Activated CD4-positive, CD25-positive, alpha-beta regulatory T cell treated with anti-CD3 and anti-CD28 coated beads, Interleukin-2, amount 50 U/mL, for 72 hours (primary cell): Measurements from ENCODE around the gene PAK1IP1.
A peak's percentile ranks its signal among the peaks of the same experiment; 100 is the strongest.
"Not testable (repeated sequence)": the region's sequence is repeated elsewhere in the genome, so short reads cannot be mapped to it uniquely, and the experiment has no call there.

ENCODE experiments used
- DNase-seq: peaks from one replicate; pipeline ENCODE4 v3.0.0; 2021

The PAK1IP1 gene

DNA sequence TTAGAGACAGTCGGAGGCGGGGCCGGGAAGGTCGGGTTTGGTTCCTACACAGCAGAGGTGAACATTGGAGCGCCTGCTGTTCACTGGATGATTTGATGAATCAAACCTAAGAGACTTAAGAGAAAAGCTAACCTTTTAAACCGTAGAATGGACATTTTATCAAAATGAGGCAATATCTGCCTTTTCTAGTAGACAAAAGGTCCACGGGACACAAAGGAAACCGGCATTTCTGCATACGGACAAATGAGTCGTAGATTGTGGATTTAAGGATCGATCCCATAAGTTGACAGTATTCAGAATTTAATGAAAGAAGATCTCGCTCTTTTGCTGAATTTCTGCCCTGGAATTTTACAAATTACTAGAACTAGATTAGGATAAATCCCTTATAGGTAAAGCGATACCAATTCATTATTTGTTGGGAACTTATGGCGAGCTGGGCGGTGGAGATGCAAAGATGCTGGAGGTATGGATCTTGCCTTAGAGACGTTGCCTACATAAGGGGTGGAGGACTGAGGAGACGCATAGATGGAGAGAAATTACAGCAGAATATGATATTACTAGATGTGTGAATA is 400 bp downstream of the PAK1IP1 start:
- no peak for DNase-seq

DNA sequence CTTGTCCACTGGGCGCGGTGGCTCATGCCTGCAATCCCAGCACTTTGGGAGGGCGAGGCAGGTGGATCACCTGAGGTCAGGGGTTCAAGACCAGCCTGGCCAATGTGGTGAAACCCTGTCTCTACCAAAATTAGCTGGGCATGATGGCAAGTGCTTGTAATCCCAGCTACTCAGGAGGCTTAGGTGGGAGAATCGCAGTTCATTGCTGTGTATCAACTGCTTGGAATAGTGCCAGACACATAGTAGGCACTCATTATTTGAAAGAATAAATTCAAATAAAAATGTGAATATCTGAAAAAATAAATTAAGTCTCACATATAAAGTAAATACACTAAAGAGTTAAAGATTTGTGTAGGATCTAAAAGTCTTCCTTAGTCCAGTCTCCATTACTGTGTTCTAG is 1.9 kb downstream of the PAK1IP1 start:
- DNase-seq = no peak

DNA sequence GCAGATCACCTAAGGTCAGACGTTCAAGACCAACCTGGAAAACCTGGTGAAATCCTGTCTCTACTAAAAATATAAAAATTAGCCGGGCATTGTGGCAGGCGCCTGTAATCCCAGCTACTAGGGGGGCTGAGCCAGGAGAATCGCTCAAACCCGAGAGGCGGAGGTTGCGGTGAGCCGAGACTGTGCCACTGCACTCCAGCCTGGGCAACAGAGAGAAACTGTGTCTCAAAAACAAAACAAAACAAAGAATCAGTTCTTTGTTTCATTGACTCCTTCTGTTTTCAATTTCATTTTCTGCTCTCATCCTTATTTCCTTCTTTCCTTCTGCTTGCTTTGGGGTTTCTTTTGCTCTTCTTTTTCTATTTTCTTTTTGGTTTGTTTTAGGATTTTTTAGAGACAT is 19.2 kb downstream of the PAK1IP1 start:
- no peak for DNase-seq

DNA sequence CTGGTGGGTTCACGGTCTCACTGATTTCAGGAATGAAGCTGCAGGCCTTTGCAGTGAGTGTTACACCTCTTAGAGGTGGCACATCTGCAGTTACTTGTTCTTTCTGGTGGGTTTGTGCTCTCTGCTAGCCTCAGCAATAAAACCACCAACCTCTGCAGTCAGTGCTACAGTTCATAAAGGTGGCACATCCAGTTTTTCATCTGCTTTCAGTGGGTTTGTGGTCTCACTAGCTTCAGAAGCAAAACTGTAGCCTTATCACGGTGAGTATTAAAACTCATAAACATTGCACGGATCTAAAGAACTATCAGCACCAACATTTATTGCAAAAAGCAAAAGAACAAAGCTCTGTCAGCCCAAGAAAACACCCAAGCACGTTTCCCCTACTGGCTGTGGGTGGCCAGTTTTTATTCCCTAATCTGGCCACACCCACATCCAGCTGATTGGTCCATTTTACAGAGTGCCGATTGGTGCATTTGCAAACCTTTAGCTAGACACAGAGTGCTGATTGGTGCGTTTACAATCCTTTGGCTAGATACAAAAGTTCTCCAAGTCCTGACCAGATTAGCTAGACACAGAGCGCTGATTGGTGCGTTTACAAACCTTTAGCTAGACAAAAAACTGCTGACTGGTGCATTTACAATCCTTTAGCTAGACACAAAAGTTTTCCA is 24.7 kb downstream of the PAK1IP1 start:
- peak; percentile 44 for DNase-seq

DNA sequence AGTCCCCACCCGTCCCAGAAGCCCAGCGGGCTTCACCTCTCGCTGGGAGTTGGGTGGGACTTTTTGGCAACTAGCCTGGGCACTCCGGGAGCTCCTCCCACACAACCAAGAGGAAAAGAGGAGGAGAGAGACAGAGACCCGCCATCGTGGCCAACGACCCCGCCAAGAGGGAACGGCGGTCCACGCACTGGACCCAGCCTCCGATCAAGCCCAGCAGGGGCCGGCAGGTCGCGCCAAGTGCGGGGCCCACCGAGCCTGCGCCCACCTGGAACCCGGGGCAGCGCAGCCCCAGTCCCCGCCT is 25.1 kb downstream of the PAK1IP1 start:
- DNase-seq = peak; percentile 32

DNA sequence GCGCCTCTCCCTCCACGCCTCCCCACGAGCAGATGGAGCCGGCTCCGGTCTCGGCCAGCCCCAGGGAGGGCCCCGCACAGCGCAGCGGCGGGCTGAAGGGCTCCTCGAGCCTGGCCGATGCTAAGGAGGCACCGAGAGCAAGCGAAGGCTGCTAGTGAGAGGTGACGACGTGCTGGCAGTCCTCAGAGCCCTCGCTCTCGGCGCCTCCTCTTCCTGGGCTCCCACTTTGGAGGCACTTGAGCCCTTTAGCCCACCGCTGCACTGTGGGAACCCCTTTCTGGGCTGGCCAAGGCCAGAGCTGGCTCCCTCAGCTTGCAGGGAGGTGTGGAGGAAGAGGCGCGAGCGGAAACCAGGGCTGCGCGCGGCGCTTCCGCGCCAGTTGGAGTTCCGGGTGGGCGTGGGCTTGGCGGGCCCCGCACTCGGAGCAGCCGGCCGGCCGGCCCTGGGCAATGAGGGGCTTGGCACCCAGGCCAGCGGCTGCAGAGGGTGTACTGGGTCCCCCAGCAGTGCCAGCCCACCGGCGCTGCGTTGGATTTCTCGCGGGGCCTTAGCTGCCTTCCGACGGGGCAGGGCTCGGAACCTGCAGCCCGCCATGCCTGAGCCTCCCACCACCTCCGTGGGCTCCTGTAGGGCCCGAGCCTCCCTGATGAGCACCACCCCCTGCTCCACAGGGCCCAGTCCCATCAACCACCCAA is 25.6 kb downstream of the PAK1IP1 start:
- DNase-seq = peak; percentile 73

DNA sequence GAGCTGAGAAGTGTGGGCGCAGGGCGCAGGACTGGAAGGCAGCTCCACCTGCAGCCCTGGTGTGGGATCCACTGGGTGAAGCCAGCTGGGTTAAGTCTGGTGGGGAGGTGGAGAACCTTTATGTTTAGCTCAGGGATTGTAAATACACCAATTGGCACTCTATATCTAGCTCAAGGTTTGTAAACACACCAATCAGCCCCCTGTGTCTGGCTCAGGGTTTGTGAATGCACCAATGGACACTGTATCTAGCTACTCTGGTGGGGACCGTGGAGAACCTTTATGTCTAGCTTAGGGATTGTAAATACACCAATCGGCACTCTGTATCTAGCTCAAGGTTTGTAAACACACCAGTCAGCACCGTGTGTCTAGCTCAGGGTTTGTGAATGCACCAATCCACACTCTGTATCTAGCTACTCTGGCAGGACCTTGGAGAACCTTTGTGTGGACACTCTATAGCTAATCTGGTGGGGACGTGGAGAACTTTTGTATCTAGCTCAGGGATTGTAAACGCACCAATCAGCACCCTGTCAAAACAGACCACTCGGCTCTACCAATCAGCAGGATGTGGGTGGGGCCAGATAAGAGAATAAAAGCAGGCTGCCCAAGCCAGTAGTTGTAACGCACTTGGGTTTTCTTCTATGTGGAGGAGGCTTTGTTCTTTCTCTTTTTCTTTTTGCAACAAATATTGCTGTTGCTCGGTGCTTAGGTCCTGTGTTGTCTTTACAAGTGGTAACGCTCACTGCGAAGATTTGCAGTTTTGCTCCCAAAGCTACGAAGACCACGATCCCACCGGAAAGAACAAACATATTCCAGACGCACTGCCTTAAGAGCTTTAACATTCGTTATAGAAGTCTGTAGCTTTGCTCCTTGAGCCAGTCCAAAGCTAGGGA is 26.4 kb downstream of the PAK1IP1 start:
- DNase-seq = not testable (repeated sequence)

DNA sequence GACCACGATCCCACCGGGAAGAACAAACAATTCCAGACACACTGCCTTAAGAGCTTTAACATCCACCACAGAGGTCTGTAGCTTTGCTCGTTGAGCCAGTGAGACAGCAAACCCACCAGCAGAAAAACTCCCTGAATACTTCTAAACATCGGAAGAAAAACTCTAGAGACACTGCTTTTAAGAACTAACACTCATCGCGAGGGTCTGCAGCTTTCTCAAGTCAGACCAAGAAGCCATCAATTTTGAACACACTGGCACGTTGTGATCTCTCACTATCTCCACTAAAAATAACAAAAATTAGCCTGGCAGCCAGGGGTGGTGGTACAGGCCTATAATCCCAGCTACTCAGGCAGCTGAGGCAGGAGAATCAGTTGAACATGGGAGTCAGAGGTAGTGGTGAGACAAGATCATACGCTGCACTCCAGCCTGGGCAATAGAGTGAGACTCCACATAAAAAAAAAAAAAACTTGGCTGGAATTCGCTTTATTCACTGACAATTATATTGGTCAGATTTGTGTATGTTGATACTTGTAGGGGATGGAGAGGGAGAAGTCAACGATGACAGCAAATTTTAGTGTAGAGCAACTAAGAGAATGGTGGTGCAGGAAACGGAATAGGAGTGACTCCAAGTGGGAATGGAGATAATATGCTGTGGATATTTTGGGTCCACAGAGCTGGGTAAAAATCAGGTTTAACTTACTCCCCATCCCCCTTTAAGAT is 27.2 kb downstream of the PAK1IP1 start:
- no peak for DNase-seq

DNA sequence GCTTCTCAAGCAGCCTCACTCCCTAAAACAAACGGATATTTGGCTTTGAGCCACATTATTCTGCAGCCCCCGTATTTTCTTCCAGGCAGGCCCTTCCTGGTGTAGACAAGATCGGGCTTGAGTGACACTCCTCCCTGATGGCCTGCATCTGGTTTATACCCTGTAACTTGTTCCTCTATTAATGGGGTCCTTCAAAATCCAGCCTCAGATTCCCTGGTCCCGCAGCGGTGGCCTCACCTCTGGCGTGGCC is 27.7 kb downstream of the PAK1IP1 start:
- DNase-seq = no peak

DNA sequence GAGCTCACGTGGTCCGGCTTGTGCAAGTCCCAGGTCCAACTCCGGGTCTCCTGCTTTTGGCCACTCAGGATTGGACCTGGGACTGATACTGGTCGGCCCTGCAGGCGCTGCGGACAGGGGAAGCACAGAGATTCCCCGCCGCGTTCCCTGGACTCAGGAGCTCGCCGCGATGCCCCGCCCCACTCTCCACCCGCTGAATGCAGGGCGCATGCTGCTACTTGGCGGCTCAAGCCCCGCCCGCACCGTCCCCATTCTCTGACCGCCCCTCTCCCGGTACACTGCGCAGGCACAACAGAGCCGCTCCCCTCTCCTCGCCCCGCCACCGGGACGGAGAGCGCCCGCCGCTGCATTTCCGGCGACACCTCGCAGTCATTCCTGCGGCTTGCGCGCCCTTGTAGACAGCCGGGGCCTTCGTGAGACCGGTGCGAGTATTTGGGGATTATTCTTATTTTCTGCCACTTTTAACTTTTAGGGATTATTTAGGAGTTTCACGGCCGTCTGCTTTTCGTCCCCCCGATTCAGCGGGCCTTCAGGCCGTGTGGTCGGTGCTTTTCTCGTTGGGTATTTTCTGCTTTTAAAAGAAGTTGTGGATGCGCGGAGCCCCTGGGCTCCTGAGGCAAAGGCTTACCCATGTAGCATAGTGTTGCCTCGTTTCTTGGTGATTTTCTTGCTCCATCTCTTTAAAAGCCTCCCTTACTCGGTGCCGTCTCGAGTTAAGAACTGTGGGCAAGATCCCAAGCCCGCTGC is 28.2 kb downstream of the PAK1IP1 start, which contains the start of gene TMEM14C:
TSS of gene TMEM14C (plus strand) at position 251 of the 747 bp plus-strand sequence. CDS start 1,544 bp downstream, outside the sequence.
- peak; percentile 84 for DNase-seq

DNA sequence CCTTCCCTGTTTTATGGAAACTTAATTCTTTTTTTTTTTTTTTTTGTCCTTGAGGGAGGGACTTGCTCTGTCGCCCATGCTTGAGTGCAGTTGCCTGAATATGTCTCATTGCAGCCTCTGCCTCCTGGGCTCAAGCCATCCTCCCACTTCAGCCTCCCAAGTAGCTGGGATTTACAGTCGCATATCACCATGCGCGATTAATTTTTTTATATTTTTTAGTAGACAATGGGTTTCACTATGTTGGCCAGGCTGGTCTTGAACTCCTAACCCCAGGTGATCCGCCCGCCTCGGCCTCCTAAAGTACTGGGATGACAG is 28.8 kb downstream of the PAK1IP1 start:
- no peak for DNase-seq

DNA sequence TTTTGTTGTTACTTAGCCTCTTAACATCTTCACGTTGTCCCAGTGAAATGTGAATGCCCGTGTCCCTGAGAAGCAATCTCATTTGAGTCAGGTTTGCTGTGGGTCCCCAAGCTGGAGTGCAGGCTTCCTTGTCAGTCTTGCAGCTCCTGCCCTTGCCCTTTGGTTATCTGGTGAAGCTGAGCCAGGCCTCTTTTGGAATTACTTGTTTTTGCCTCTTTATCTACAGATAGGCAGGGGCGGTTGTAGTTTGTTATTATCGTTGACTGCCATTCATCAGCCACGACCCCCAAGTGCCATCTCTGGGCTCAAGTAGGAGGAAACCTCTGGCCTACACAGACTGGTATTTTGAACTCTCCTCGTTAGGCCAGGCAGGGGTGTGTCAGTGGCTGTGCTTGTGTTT is 30.3 kb downstream of the PAK1IP1 start:
- DNase-seq = no peak

DNA sequence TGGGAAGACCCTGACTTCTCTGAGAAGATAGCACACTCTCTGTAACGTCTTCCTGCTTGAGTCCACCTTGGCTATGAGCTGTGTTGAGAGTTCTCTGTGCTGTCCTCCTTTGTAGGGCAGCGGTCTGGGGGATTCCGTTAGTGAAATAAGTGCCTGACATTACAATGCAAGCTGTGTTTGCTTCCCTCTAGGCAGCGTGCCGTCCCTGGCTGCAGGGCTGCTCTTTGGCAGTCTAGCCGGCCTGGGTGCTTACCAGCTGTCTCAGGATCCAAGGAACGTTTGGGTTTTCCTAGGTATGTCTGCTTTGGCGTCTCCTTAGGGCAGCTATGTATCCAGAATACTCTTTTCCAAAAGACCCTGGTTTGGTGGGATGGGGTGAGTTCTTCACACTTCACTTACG is 30.9 kb downstream of the PAK1IP1 start:
- no peak for DNase-seq

DNA sequence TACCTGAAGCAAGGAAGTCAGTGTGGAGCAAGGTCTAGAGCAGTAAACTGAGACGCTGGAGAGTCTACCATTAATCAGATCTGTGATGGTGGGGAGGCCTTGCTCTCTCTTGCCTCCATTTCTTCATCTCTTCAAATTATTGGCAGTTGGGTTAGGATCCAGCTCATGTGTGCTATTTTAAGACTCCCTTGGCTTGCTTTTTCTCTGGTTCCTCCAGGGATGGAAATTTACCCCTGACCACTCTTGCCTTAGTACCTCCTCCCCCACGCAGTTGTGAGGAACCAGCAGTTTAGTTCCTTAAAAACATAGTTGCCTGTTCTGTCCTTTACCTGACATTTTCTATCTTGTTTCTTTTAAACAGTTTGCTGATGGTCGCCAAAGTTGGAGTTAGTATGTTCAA is 35.5 kb downstream of the PAK1IP1 start:
- no peak for DNase-seq

DNA sequence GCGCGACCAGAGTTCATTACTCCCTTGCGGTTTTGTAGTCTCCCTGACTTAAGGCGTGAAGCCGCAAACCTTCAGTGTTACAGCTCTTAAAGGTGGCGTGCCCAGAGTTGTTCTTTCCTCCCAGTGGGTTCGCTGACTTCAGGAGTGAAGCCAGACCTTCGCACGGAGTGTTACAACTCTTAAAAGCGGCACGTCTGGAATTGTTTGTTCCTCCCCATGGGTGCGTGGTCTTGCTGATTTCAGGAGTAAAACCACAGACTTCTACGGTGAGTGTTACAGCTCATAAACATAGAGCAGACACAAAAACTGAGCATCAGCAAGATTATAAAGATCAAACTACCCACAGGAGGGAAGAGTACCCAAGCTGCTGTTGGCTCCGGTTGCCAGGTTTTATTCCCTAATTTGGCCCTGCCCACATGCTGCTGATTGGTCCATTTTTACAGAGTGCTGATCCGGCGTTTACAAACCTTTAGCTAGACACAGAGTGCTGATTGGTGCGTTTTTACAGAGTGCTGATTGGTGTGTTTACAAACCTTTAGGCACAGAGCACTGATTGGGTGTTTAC is 38.5 kb downstream of the PAK1IP1 start:
- no peak for DNase-seq

DNA sequence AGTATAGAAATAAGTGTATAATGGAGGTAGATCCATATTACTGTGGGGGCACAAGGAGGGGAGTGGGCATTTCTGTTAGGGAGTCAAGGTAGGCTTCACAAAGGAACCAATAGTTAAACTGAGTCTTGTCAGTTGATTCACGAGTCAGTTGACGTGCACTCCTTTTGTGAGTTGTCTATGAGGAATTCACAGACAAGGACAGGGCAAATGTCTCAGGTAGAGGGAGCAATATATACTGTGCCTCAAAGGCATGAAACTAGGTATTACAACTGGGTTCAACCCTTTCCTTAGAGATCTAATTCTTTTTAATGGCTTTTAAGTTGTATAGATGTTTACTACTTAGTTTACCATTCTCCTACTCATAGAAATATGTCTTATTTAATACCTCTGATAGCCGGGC is 39.1 kb downstream of the PAK1IP1 start:
- no peak for DNase-seq

DNA sequence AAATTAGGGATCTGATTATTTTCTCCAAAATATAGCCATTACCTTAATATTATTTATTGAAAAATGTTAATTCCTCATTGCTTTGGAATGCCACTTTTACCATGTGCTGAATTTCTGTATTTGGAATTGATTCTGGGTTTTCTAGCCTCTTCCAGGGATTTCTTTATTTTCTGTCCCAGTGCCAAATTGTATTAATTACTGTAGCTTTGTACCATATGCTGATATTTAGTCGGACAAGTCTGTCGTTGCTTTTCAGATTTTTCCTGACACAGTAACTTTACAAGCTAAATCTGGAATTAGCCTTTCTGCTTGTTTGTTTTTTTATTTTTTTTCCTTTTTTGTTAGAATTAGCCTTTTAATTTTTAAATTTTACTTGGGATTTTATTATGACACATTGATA is 42.0 kb downstream of the PAK1IP1 start:
- no peak for DNase-seq

DNA sequence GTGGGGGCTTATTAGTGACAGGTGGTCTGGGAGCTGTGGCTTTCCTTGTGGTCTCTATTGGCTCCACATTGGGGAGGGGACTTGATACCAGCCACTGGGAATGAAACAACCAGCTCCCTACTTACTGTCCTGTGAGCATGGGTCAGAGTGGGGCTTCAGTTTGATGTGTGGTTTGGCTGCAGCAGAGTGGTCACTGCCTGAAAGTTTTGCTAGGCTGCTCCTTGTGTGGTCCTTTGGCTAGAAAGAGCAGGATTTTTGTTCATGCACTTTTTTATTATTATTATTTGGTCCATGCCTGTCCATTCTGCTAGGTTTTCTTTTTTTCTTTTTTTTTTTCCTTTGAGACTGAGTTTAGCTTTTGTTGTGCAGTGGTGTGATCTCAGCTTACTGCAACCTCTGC is 45.3 kb downstream of the PAK1IP1 start:
- DNase-seq = no peak

DNA sequence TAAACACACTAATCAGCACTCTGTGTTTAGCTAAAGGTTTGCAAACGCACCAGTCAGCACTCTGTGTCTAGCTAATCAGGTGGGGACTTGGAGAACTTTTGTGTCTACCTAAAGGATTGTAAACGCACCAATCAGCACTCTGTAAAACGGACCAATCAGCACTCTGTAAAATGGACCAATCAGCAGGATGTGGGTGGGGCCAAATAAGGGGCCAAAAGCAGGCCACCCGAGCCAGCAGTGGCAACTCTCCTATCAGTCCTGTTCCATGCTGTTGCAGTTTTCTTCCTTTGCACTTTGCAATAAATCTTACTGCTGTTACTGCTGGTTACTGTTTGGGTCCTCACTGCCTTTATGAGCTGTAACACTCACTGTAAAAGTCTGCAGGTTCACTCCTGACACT is 46.9 kb downstream of the PAK1IP1 start:
- DNase-seq = not testable (repeated sequence)

DNA sequence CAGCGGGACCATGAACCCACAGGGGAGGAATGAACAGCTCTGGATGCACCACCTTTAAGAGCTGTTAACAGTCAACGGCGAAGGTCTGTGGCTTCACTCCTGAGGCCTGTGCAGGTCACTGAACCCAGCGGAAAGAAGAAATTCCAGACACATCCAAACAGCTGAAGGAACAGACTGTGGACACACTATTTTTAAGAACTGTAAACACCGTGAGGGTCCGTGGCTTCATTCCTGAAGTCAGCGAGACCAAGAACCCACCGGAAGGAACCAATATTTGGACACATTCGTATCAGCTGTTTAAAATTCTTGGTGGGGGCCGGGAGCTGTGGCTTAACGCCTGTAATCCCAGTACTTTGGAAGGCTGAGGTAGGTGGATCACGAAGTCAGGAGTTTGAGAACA is 47.5 kb downstream of the PAK1IP1 start:
- no peak for DNase-seq

DNA sequence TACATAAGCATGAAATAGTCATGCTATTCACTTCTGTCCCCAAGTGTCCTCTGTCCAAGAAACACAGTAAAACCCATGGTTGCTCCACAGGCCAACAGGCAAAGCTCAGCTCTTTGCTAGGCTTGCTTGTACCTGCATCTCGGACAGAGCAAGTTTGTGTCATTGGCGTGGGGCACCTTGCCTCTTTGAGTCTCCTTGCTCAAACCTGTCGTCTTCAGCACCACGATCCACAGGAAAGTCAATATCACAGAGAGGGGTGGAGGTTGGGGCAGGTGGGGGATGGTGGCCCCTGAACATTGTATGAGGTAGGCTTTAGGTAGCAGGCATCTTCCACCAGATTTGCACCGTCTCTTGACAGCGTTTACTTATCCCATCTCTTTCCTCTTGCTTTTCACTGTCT is 48.7 kb downstream of the PAK1IP1 start:
- no peak for DNase-seq

DNA sequence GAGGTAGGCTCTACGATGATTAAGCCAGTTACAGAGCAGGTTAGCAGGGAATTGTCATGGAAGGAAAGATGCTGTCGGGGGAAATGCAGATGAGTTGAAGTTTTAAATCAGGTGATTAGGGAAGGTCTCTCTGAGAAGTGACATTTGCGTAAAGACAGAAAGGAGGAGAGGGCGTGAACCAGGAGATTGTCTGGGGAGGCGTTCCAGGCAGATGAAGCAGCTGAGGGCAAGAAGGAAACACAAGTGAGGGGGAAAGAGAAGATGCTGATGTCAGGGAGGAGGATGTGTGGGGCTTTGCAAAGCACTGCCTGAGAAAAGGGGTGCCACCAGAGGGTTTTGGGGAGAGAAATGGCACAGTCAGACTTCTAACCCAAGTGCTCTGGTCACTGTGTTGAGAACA is 50.3 kb downstream of the PAK1IP1 start:
- no peak for DNase-seq
